ENCODE data around the gene DCTN4. TPM values are rescaled to one million over a fixed set of nuclear protein-coding genes. Genes with fewer than 3 reads are reported as not detected.

DCTN4 gene
- total RNA-seq, 2 experiments from 2014 or later: 12.6 to 22.4 TPM

- peak; percentile 28 for DNase-seq (ENCODE audit: low spot score)
- Histone ChIP-seq H3K27ac (ENCODE audit: low read depth, low read length, poor library complexity, severe bottlenecking) (no peak overlapping the region), H3K4me1 (ENCODE audit: insufficient read depth, low read length, poor library complexity, severe bottlenecking) (no peaks in the 10 kb centered on the region), H3K9me3 (ENCODE audit: low read length) (no peaks in the 10 kb centered on the region), H3K9me2 (ENCODE audit: insufficient read depth, low read length) (no peaks in the 10 kb centered on the region), H2AFZ (ENCODE audit: low read length) (no peak overlapping the region), H3K4me3 (ENCODE audit: low read depth, low read length, poor library complexity, severe bottlenecking) (no peak overlapping the region), H4K20me1 (ENCODE audit: insufficient read depth, low read length) (no peaks in the 10 kb centered on the region), H3K79me2 (ENCODE audit: insufficient read depth, low read depth, low read length) (no peaks in the 10 kb centered on the region), H3K36me3 (ENCODE audit: insufficient read depth, low read length) (peaks cover 19% of the 10 kb centered on the region), H3K4me2 (ENCODE audit: low read length) (no peak overlapping the region)
- no TSS peak for BruUV-seq (replicated peaks)
- POLR2A ChIA-PET: interaction anchor here (0.9 to 1.4 kb wide), 2 partner anchors 13 to 40 kb away, joined by 3 read pairs; no protein-coding TSS in a partner anchor
- intact Hi-C loops (cut with micrococcal nuclease; ENCODE audit: unreplicated experiment): no loop called here
- CTCF ChIA-PET (ENCODE audit: unreplicated experiment): no interaction called here
- peak; percentile 77 for TF ChIP-seq CTCF (conservative IDR thresholded peaks at IDR 0.05; ENCODE audit: low read length)
- no peak for TF ChIP-seq EZH2phosphoT487 (IDR thresholded peaks at IDR 0.05; ENCODE audit: borderline replicate concordance, low read depth, low read length)
Observed at GRCh38 chr5:150710165-150710564, 48.7 kb downstream of the DCTN4 start.

GRCh38 chr5:150706776-150707390, 51.9 kb downstream of the DCTN4 start:
- no peak for DNase-seq (ENCODE audit: low spot score)
- H3K36me3 ChIP-seq (ENCODE audit: insufficient read depth, low read length): peaks cover 19% of the 10 kb centered on the region
- H3K79me2 ChIP-seq (ENCODE audit: insufficient read depth, low read depth, low read length): no peaks in the 10 kb centered on the region
- no peak overlapping the region for H3K4me3 ChIP-seq (ENCODE audit: low read depth, low read length, poor library complexity, severe bottlenecking)
- no peak overlapping the region for H2AFZ ChIP-seq (ENCODE audit: low read length)
- no peaks in the 10 kb centered on the region for H4K20me1 ChIP-seq (ENCODE audit: insufficient read depth, low read length)
- intact Hi-C loops (cut with micrococcal nuclease; ENCODE audit: unreplicated experiment): no loop called here
- TF ChIP-seq EZH2phosphoT487 (IDR thresholded peaks at IDR 0.05; ENCODE audit: borderline replicate concordance, low read depth, low read length) (no peak), CTCF (conservative IDR thresholded peaks at IDR 0.05; ENCODE audit: low read length) (no peak)
- H3K27ac ChIP-seq (ENCODE audit: low read depth, low read length, poor library complexity, severe bottlenecking): no peak overlapping the region
- no peaks in the 10 kb centered on the region for H3K9me3 ChIP-seq (ENCODE audit: low read length)
- ChIA-PET POLR2A (interaction anchor here (0.8 kb wide), 1 partner anchor 195 kb away, joined by 4 read pairs; no protein-coding TSS in a partner anchor), CTCF (ENCODE audit: unreplicated experiment) (no interaction called here)
- no peaks in the 10 kb centered on the region for H3K9me2 ChIP-seq (ENCODE audit: insufficient read depth, low read length)
- BruUV-seq (replicated peaks): no TSS peak
- no peak overlapping the region for H3K4me2 ChIP-seq (ENCODE audit: low read length)
- no peaks in the 10 kb centered on the region for H3K4me1 ChIP-seq (ENCODE audit: insufficient read depth, low read length, poor library complexity, severe bottlenecking)

- intact Hi-C loops (cut with micrococcal nuclease; ENCODE audit: unreplicated experiment): loop anchor here (5.0 kb wide), 2 partner anchors 141 to 346 kb away; partner anchors contain the start of gene TCOF1
- DNase-seq (ENCODE audit: low spot score): no peak
- no peak overlapping the region for H3K4me2 ChIP-seq (ENCODE audit: low read length)
- H3K79me2 ChIP-seq (ENCODE audit: insufficient read depth, low read depth, low read length): peaks cover 17% of the 10 kb centered on the region
- H3K4me1 ChIP-seq (ENCODE audit: insufficient read depth, low read length, poor library complexity, severe bottlenecking): peaks cover 14% of the 10 kb centered on the region
- peaks cover 14% of the 10 kb centered on the region; the same call in 1 of the 2 replicates for H3K36me3 ChIP-seq (ENCODE audit: insufficient read depth, low read length)
- peaks cover 9% of the 10 kb centered on the region; the same call in 1 of the 2 replicates for H4K20me1 ChIP-seq (ENCODE audit: insufficient read depth, low read length)
- H2AFZ ChIP-seq (ENCODE audit: low read length): no peak overlapping the region
- CTCF ChIA-PET (ENCODE audit: unreplicated experiment): no interaction called here
- TF ChIP-seq EZH2phosphoT487 (IDR thresholded peaks at IDR 0.05; ENCODE audit: borderline replicate concordance, low read depth, low read length) (no peak), CTCF (conservative IDR thresholded peaks at IDR 0.05; ENCODE audit: low read length) (no peak)
- no peaks in the 10 kb centered on the region for H3K9me2 ChIP-seq (ENCODE audit: insufficient read depth, low read length)
- H3K27ac ChIP-seq (ENCODE audit: low read depth, low read length, poor library complexity, severe bottlenecking): no peak overlapping the region
- no peaks in the 10 kb centered on the region for H3K9me3 ChIP-seq (ENCODE audit: low read length)
- H3K4me3 ChIP-seq (ENCODE audit: low read depth, low read length, poor library complexity, severe bottlenecking): no peak overlapping the region
- BruUV-seq (replicated peaks): no TSS peak
- POLR2A ChIA-PET: interaction anchor here (0.6 to 1.7 kb wide), 3 partner anchors 9 to 494 kb away, joined by 4 to 6 read pairs (median 5); no protein-coding TSS in a partner anchor
Observed at GRCh38 chr5:150703762-150704161, 55.1 kb downstream of the DCTN4 start.
